ENCODE results near the gene APH1B.

DNA sequence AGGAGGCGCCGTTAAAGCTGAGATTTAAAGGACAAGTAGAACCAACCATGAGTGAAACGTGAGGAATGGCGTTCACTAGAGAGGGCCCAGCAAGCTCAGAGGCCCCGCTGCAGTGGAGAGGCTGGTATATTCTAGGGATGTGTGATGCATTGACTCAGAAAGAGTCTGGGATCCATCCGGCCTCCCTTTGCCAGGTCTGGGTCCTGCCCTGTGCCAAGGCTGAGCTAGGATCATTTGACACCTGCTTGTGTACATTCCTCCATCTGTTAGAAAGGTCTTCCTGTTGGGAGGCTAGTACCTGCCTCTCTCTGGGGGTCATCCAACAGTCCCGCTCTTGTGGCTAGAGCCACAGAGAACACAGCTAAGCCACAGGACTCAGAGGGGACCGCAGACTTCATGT, 75.9 kb downstream of the APH1B start:
- no peak for TF ChIP-seq POLR2A (IDR thresholded peaks at IDR 0.05)
- TF ChIP-seq, protein P1, sequence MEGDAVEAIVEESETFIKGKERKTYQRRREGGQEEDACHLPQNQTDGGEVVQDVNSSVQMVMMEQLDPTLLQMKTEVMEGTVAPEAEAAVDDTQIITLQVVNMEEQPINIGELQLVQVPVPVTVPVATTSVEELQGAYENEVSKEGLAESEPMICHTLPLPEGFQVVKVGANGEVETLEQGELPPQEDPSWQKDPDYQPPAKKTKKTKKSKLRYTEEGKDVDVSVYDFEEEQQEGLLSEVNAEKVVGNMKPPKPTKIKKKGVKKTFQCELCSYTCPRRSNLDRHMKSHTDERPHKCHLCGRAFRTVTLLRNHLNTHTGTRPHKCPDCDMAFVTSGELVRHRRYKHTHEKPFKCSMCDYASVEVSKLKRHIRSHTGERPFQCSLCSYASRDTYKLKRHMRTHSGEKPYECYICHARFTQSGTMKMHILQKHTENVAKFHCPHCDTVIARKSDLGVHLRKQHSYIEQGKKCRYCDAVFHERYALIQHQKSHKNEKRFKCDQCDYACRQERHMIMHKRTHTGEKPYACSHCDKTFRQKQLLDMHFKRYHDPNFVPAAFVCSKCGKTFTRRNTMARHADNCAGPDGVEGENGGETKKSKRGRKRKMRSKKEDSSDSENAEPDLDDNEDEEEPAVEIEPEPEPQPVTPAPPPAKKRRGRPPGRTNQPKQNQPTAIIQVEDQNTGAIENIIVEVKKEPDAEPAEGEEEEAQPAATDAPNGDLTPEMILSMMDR (IDR thresholded peaks at IDR 0.05), result no peak

All from uterus (tissue), 2 donors.